Measurements from ENCODE around the gene SOWAHA.
"Not testable (repeated sequence)": the region's sequence is repeated elsewhere in the genome, so short reads cannot be mapped to it uniquely, and the experiment has no call there.

The SOWAHA gene

GRCh38 chr5:132836852-132837251 lies 23.8 kb downstream of the SOWAHA start:
- Mint-ChIP-seq H3K27ac (no peak overlapping the region), H3K4me3 (no peak overlapping the region)

DNA sequence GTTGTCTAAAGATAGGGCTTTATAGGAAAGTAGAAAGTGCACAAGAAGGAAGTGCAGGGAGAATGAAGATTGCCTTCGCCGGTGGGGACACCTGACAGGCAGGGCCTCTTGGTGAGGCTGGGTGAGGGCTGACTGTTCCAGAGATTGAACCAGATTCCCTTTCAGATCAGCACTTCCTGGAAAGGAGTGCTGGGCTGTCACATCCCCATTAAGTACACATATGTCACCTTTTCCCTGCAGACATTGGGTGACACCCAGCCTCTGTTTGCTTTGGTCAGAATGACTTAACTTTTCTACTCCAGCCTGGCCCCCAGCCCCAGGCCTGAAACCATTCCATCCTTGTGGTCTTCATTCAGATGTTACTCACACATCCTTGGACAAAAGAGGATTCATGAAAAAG lies 24.8 kb downstream of the SOWAHA start:
- no peaks in the 10 kb centered on the region for H3K4me1 Mint-ChIP-seq (ENCODE audit: low read depth)
- H3K27me3 Mint-ChIP-seq = no peaks in the 10 kb centered on the region
- no peaks in the 10 kb centered on the region for H3K36me3 Mint-ChIP-seq (ENCODE audit: low read depth)
- no peak overlapping the region for H3K4me3 Mint-ChIP-seq
- no peaks in the 10 kb centered on the region for H3K9me3 Mint-ChIP-seq
- no peak overlapping the region for H3K27ac Mint-ChIP-seq

More at GRCh38 chr5:132836852-132837251, 23.8 kb downstream of the SOWAHA start:
- Mint-ChIP-seq H3K9me3 (no peaks in the 10 kb centered on the region), H3K4me1 (ENCODE audit: low read depth) (no peaks in the 10 kb centered on the region), H3K36me3 (ENCODE audit: low read depth) (no peaks in the 10 kb centered on the region), H3K27me3 (no peaks in the 10 kb centered on the region)

DNA sequence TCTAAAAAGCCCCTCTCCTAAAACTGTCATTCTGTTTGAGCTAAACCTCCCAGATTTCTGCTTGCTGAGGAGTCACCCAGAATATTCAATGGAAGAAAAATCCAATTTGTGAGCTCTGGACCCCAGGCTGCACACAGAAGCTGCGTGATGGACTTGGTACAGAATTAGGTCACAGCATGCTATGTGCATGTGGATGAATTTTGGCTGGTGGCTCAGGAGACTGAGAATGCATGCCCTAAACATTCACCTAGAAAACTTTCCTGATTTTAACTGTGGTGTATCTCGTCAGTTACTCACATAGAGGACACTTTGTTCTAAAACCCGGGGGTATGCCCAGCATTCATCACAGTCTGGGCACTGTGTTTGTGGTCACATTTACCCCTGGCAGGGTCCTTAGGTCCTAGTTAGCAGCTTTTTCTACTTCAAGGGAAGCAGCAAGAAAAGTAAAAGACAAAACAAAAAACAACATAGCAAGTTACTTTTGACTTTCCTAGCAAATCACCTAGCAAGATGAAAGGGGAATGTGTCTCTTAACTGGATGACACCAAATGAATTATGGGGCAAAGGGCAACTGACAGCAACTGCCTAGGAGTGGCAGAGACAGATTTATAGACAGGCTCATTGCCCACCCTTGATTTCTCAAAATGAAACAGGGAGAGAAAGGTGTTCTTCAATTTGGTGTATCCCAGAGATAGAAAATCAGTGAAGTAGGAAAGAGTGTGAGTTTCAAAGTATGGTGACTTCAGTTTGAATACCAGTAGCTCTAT lies 25.6 kb downstream of the SOWAHA start:
- H3K4me1 Mint-ChIP-seq (ENCODE audit: low read depth) = no peaks in the 10 kb centered on the region
- H3K27me3 Mint-ChIP-seq = no peaks in the 10 kb centered on the region
- H3K4me3 Mint-ChIP-seq = no peak overlapping the region
- no peaks in the 10 kb centered on the region for H3K9me3 Mint-ChIP-seq
- H3K36me3 Mint-ChIP-seq (ENCODE audit: low read depth) = no peaks in the 10 kb centered on the region
- no peak overlapping the region for H3K27ac Mint-ChIP-seq

DNA sequence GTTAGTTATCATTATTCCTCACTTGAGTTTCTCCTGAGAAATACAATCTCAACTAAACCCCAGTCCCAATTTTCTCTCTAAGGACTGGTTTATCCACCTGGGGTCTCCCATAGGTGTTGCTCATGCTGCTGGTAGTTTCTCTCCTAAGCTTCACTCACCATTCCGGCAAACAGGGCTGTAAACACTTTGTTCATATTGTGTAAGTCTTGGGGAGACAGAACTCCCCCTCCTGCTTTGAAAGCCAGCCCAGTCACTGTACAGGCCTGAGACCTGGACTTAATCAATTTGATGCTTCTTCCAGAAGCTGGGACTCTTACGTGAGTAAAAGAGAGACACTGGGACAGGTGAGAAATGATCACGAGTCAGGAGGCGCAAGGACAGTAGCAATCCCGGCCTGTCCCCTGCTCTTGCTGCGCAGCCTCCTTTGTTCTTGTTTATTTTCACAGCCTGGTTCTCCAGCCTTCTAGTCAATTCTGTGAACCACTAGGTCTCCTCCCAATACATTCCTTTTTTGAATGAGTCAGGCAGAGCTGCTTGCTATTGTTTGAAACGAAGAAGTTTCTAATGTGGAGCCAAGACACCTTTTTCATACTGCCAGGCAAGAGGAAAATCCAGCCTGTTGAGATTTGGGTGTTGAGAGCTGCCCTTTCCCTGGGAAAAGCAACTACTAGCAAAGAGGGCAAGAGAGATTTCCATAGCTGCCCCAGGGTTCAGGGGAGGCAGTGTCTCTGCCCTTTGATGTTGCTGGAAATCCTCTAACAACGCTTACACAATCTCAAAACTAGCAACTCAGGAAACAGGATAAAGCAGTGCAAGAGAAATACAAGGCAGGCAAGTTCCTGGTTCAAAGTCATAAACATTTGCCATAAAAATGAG lies 26.6 kb downstream of the SOWAHA start:
- H3K27ac Mint-ChIP-seq = no peak overlapping the region
- H3K9me3 Mint-ChIP-seq = no peaks in the 10 kb centered on the region
- H3K4me3 Mint-ChIP-seq = no peak overlapping the region
- H3K27me3 Mint-ChIP-seq = no peaks in the 10 kb centered on the region
- no peaks in the 10 kb centered on the region for H3K36me3 Mint-ChIP-seq (ENCODE audit: low read depth)
- no peaks in the 10 kb centered on the region for H3K4me1 Mint-ChIP-seq (ENCODE audit: low read depth)

DNA sequence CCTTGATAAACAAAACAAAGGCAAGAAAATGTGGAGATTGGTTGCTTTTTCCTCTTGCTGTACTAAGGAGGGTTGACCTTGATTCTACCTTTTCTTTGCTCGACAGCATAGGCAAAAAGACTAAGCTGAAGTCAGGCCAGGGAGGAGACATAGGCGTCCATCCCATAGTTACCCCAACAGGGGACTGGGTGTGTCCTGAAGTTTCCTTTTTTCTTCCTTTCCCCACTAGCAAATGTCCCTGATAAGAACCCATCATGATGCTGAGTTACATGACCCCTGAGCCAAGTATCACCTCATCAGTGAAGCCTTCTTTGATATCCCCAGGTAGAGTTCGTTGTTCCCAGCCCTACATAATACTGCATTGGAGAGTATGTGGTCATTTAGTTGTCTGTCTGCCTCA lies 27.2 kb downstream of the SOWAHA start:
- no peak overlapping the region for H3K4me3 Mint-ChIP-seq
- no peak overlapping the region for H3K27ac Mint-ChIP-seq
- H3K36me3 Mint-ChIP-seq (ENCODE audit: low read depth) = no peaks in the 10 kb centered on the region

DNA sequence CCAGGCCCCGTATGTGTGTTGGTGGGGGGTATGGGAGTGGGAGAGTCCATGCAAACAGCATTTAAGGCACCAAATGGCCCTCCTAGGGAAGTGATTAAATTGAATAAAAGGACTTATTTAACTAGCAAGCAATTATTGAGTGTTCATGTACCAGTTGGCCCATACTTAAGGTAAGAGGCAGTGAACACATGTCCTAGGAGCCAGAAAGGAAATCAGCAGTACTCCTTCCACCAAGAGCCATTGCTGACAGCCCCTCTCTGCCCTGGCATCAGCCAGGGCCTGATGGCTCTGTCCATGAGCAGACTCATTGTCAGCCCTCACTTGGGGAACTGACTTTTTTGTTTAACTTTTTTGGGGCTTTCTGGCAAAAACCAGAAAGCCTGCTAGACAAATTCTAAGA lies 27.8 kb downstream of the SOWAHA start:
- H3K27me3 Mint-ChIP-seq = no peaks in the 10 kb centered on the region
- no peaks in the 10 kb centered on the region for H3K36me3 Mint-ChIP-seq (ENCODE audit: low read depth)

More for the DNA sequence above, 27.2 kb downstream of the SOWAHA start:
- H3K4me1 Mint-ChIP-seq (ENCODE audit: low read depth) = no peaks in the 10 kb centered on the region
- no peaks in the 10 kb centered on the region for H3K27me3 Mint-ChIP-seq
- H3K9me3 Mint-ChIP-seq = no peaks in the 10 kb centered on the region

DNA sequence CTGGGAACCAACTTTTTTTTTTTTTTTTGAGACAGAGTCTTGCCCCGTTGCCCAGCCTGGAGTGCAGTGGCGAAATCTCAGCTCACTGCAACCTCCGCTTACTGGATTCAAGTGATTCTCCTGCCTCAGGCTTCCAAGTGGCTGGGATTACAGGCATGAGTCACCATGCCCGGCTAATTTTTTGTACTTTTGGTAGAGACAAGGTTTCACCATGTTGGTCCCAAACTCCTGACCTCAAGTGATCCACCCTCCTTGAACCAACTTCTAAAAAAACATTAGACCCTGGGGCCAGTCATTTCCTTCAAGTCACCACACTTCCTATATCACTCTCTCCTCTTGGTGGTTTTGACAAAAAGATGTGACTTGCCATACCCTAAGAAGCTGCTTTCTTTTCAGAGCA lies 28.2 kb downstream of the SOWAHA start:
- H3K9me3 Mint-ChIP-seq = no peaks in the 10 kb centered on the region
- H3K27me3 Mint-ChIP-seq = no peaks in the 10 kb centered on the region
- H3K27ac Mint-ChIP-seq = no peak overlapping the region
- no peak overlapping the region for H3K4me3 Mint-ChIP-seq
- no peaks in the 10 kb centered on the region for H3K36me3 Mint-ChIP-seq (ENCODE audit: low read depth)
- no peaks in the 10 kb centered on the region for H3K4me1 Mint-ChIP-seq (ENCODE audit: low read depth)

More for the DNA sequence above, 27.8 kb downstream of the SOWAHA start:
- Mint-ChIP-seq H3K27ac (no peak overlapping the region), H3K9me3 (no peaks in the 10 kb centered on the region), H3K4me1 (ENCODE audit: low read depth) (no peaks in the 10 kb centered on the region), H3K4me3 (no peak overlapping the region)

DNA sequence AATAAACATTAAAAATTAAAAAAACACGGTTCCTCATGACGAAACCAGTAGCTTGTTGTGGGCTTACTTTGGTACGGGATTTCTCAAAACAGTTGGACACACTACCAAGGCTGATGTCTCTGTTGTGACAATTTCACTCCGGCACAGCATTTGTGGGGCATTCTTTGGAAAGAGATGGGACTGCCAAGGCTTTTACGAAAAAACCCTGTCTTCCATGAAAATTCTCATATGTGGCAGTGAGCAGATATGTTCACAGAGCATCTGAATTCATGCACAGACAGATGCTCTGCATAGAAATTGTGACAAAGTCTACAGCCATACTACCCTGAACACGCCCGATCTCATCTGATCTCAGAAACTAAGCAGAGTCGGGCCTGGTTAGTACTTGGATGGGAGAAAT lies 35.2 kb downstream of the SOWAHA start:
- Mint-ChIP-seq H3K4me3 (no peak overlapping the region), H3K9me3 (no peaks in the 10 kb centered on the region)

GRCh38 chr5:132849347-132849746 lies 36.2 kb downstream of the SOWAHA start:
- H3K27ac Mint-ChIP-seq = no peak overlapping the region
- no peak overlapping the region for H3K4me3 Mint-ChIP-seq
- no peaks in the 10 kb centered on the region for H3K36me3 Mint-ChIP-seq (ENCODE audit: low read depth)
- no peaks in the 10 kb centered on the region for H3K9me3 Mint-ChIP-seq
- H3K27me3 Mint-ChIP-seq = peaks cover 10% of the 10 kb centered on the region
- H3K4me1 Mint-ChIP-seq (ENCODE audit: low read depth) = no peaks in the 10 kb centered on the region

More for the DNA sequence above, 35.2 kb downstream of the SOWAHA start:
- Mint-ChIP-seq H3K27me3 (peaks cover 7% of the 10 kb centered on the region), H3K36me3 (ENCODE audit: low read depth) (no peaks in the 10 kb centered on the region), H3K4me1 (ENCODE audit: low read depth) (no peaks in the 10 kb centered on the region), H3K27ac (no peak overlapping the region)

DNA sequence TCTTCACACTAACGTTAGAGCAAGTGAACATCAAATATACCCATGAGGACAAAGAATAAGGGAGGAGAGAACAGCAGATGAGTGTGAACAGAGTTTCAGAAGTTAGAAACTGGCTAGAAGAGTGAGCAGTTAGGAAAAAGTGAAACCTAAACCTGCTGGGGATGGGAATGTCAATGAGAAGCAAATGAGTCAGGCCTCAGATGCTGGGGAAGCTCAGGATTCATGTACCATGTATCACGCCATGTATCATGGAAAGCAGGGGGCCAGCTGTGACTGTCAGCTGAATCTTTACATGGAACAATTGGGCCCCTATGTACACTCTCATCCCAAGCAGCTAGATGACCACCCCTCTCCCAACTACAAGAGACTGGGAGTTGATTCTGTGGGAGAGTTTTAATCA lies 37.0 kb downstream of the SOWAHA start:
- H3K9me3 Mint-ChIP-seq = no peaks in the 10 kb centered on the region
- peaks cover 12% of the 10 kb centered on the region for H3K27me3 Mint-ChIP-seq
- no peaks in the 10 kb centered on the region for H3K36me3 Mint-ChIP-seq (ENCODE audit: low read depth)
- H3K27ac Mint-ChIP-seq = no peak overlapping the region
- no peaks in the 10 kb centered on the region for H3K4me1 Mint-ChIP-seq (ENCODE audit: low read depth)
- no peak overlapping the region for H3K4me3 Mint-ChIP-seq

DNA sequence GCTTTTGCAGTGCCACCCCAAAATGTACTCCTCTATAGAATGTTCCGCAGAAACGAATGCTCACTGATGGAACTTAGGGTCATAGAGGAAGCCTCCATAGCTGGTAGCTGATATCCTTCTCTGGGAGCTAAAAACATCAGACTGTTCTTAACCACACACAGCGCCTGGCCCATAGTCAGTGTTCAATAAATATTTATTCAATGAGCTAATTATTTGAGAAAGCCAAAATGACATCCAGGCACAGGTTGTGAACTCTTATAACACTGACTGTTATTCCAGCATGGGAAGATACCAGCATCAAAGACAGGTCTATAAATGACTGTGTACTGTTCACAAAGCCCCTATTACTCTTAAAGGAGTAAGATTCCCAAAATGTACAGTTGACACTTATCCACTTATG lies 40.2 kb downstream of the SOWAHA start:
- Mint-ChIP-seq H3K27me3 (peaks cover 15% of the 10 kb centered on the region), H3K9me3 (no peaks in the 10 kb centered on the region), H3K36me3 (ENCODE audit: low read depth) (no peaks in the 10 kb centered on the region), H3K4me3 (no peak overlapping the region), H3K27ac (no peak overlapping the region), H3K4me1 (ENCODE audit: low read depth) (no peaks in the 10 kb centered on the region)

- no peaks in the 10 kb centered on the region for H3K36me3 Mint-ChIP-seq (ENCODE audit: low read depth)
- no peak overlapping the region for H3K4me3 Mint-ChIP-seq
- H3K27me3 Mint-ChIP-seq = peaks cover 18% of the 10 kb centered on the region
- no peaks in the 10 kb centered on the region for H3K9me3 Mint-ChIP-seq
- H3K27ac Mint-ChIP-seq = no peak overlapping the region
- H3K4me1 Mint-ChIP-seq (ENCODE audit: low read depth) = no peaks in the 10 kb centered on the region
These were observed 40.7 kb downstream of the SOWAHA start for GRCh38 chr5:132853790-132854189.

DNA sequence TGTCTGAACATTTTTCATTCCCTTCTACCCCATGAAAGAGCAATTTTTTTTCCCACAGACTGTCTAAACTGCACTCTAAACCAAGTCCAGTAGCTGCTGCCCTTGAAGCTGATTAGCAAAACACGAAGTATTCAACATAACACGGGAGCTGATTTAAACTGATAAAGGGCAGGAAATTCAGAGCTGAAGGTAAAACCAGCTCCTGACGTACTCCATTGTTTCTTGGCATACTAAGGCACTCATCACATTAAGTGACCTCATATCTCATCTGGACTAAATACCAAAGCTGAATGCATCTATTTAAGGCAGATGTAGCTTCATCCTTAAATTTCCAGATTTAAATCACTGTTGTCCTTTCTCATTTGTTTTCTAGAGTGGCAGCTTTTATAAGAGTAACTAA lies 41.2 kb downstream of the SOWAHA start:
- Mint-ChIP-seq H3K4me3 (no peak overlapping the region), H3K36me3 (ENCODE audit: low read depth) (no peaks in the 10 kb centered on the region), H3K27ac (no peak overlapping the region), H3K27me3 (peaks cover 19% of the 10 kb centered on the region), H3K9me3 (no peaks in the 10 kb centered on the region), H3K4me1 (ENCODE audit: low read depth) (no peaks in the 10 kb centered on the region)

DNA sequence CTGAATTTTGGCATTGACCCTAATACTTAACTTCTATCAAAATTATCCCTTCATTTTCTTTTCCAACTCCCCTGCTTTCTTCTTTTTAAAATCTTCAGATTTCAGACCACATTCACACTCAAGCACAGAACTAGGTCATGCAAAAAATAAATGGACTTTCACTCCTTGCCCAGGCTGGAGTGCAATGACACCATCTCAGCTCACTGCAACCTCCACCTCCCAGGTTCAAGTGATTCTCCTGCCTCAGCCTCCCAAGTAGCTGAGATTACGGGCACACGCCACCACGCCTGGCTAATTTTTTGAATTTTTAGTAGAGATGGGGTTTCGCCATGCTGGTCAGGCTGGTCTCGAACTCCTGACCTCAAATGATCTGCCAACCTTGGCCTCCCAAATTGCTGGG lies 41.9 kb downstream of the SOWAHA start:
- H3K36me3 Mint-ChIP-seq (ENCODE audit: low read depth); H3K27ac Mint-ChIP-seq; H3K4me3 Mint-ChIP-seq; H3K9me3 Mint-ChIP-seq; H3K4me1 Mint-ChIP-seq (ENCODE audit: low read depth): not testable (repeated sequence)
- H3K27me3 Mint-ChIP-seq = peaks cover 16% of the 10 kb centered on the region

GRCh38 chr5:132856011-132856410 lies 42.9 kb downstream of the SOWAHA start:
- Mint-ChIP-seq H3K4me3 (no peak overlapping the region), H3K27me3 (peaks cover 14% of the 10 kb centered on the region), H3K4me1 (ENCODE audit: low read depth) (no peaks in the 10 kb centered on the region), H3K36me3 (ENCODE audit: low read depth) (no peaks in the 10 kb centered on the region), H3K9me3 (no peaks in the 10 kb centered on the region), H3K27ac (no peak overlapping the region)

All from stimulated activated naive CD8-positive, alpha-beta T cell treated with anti-CD3 and anti-CD28 coated beads, Interleukin-15, Interleukin-2, amounts not matched to agents 100 ng/mL and 50 ng/mL, for 24 hours (primary cell).